Muscle layer of colon (tissue), 2 donors: ENCODE measurements around the gene LSAMP.

Source experiments
- H3K27ac ChIP-seq: one replicate; pipeline ENCODE4 v1.7.0; 2013; ENCODE audit warnings: low read depth, mild to moderate bottlenecking, low read length, moderate library complexity
- H3K27me3 ChIP-seq, 2 donors: one replicate each; pipeline ENCODE4 v1.7.0; 2013; ENCODE audit warnings: low read length in 2 of 2, mild to moderate bottlenecking in 2 of 2; ENCODE audit not compliant: insufficient read depth in 2 of 2, control insufficient read depth in 1 of 2
- H3K36me3 ChIP-seq: one replicate; pipeline ENCODE4 v1.7.0; 2013; ENCODE audit warnings: mild to moderate bottlenecking, low read length; ENCODE audit not compliant: insufficient read depth
- H3K4me1 ChIP-seq: one replicate; pipeline ENCODE4 v1.7.0; 2013; ENCODE audit warnings: mild to moderate bottlenecking, low read length; ENCODE audit not compliant: insufficient read depth
- H3K4me3 ChIP-seq, 2 donors: one replicate each; pipeline ENCODE4 v1.7.0; 2013; ENCODE audit warnings: low read length in 2 of 2, low read depth in 1 of 2, mild to moderate bottlenecking in 1 of 2, moderate library complexity in 1 of 2
- H3K9ac ChIP-seq: one replicate; pipeline ENCODE4 v1.7.0; 2013; ENCODE audit warnings: low read length
- H3K9me3 ChIP-seq: one replicate; pipeline ENCODE4 v1.7.0; 2013; ENCODE audit warnings: mild to moderate bottlenecking, low read length
- donor health status: abdominal sarcoma.
- donor health status: Adenocarcinoma of cecum.

The LSAMP gene

GRCh38 chr3:116449546-116450350, 4.5 kb upstream of the LSAMP start:
- Histone ChIP-seq H3K36me3 (no peaks in the 10 kb centered on the region), H3K9me3 (no peaks in the 10 kb centered on the region), H3K4me3 (no peak overlapping the region), H3K27me3 (no peaks in the 10 kb centered on the region), H3K9ac (no peak overlapping the region), H3K4me1 (peaks cover 8% of the 10 kb centered on the region), H3K27ac (no peak overlapping the region)

GRCh38 chr3:116445990-116446389, 703 bp upstream of the LSAMP start:
- Histone ChIP-seq H3K4me1 (peaks cover 15% of the 10 kb centered on the region), H3K9me3 (no peaks in the 10 kb centered on the region), H3K27ac (no peak overlapping the region), H3K36me3 (no peaks in the 10 kb centered on the region), H3K9ac (no peak overlapping the region), H3K4me3 (no peak overlapping the region), H3K27me3 (no peaks in the 10 kb centered on the region)

GRCh38 chr3:116444819-116445310, 422 bp downstream of the LSAMP start:
- H3K9ac ChIP-seq, result peak overlapping the region; percentile 96
- peak overlapping the region; percentile 57 for H3K27ac ChIP-seq

GRCh38 chr3:116444115-116444747, 1.1 kb downstream of the LSAMP start:
- Histone ChIP-seq H3K4me1 (peaks cover 23% of the 10 kb centered on the region), H3K36me3 (no peaks in the 10 kb centered on the region), H3K27ac (peak overlapping the region; percentile 57), H3K9me3 (no peaks in the 10 kb centered on the region), H3K4me3 (peak overlapping the region; percentile 56 to 97), H3K27me3 (no peaks in the 10 kb centered on the region), H3K9ac (peak overlapping the region; percentile 96)

More at GRCh38 chr3:116444819-116445310, 422 bp downstream of the LSAMP start:
- Histone ChIP-seq H3K9me3 (no peaks in the 10 kb centered on the region), H3K36me3 (no peaks in the 10 kb centered on the region), H3K4me1 (peaks cover 23% of the 10 kb centered on the region), H3K4me3 (peak overlapping the region; percentile 56 to 97), H3K27me3 (no peaks in the 10 kb centered on the region)

- peak overlapping the region; percentile 96 for H3K9ac ChIP-seq
- H3K27ac ChIP-seq, result peak overlapping the region; percentile 29
- no peaks in the 10 kb centered on the region for H3K9me3 ChIP-seq
- no peaks in the 10 kb centered on the region for H3K27me3 ChIP-seq
- peak overlapping the region; percentile 56 to 97 for H3K4me3 ChIP-seq
- peaks cover 23% of the 10 kb centered on the region for H3K4me1 ChIP-seq
- H3K36me3 ChIP-seq, result no peaks in the 10 kb centered on the region
These were observed 2.1 kb downstream of the LSAMP start for GRCh38 chr3:116443191-116443661.

- Histone ChIP-seq H3K4me3 (peak overlapping the region; percentile 56 to 97), H3K27me3 (no peaks in the 10 kb centered on the region), H3K9ac (peak overlapping the region; percentile 37), H3K36me3 (no peaks in the 10 kb centered on the region), H3K4me1 (peaks cover 23% of the 10 kb centered on the region), H3K27ac (peak overlapping the region; percentile 21), H3K9me3 (no peaks in the 10 kb centered on the region)
These were observed 2.8 kb downstream of the LSAMP start for GRCh38 chr3:116442331-116443021.

- Histone ChIP-seq H3K9me3 (no peaks in the 10 kb centered on the region), H3K9ac (no peak overlapping the region), H3K36me3 (no peaks in the 10 kb centered on the region), H3K27me3 (no peaks in the 10 kb centered on the region), H3K4me1 (peaks cover 26% of the 10 kb centered on the region), H3K27ac (no peak overlapping the region), H3K4me3 (no peak overlapping the region)
These were observed 3.6 kb downstream of the LSAMP start for GRCh38 chr3:116441652-116442051.

GRCh38 chr3:116440196-116440595, 5.1 kb downstream of the LSAMP start:
- Histone ChIP-seq H3K27me3 (no peaks in the 10 kb centered on the region), H3K4me1 (peaks cover 18% of the 10 kb centered on the region), H3K27ac (no peak overlapping the region), H3K4me3 (no peak overlapping the region), H3K9me3 (no peaks in the 10 kb centered on the region), H3K9ac (no peak overlapping the region), H3K36me3 (no peaks in the 10 kb centered on the region)

- H3K4me1 ChIP-seq, result peaks cover 7% of the 10 kb centered on the region
- no peak overlapping the region for H3K27ac ChIP-seq
- no peaks in the 10 kb centered on the region for H3K36me3 ChIP-seq
- no peaks in the 10 kb centered on the region for H3K9me3 ChIP-seq
- H3K27me3 ChIP-seq, result no peaks in the 10 kb centered on the region
- H3K4me3 ChIP-seq, result no peak overlapping the region
- no peak overlapping the region for H3K9ac ChIP-seq
These were observed 11.7 kb downstream of the LSAMP start for GRCh38 chr3:116433552-116433951.

- no peaks in the 10 kb centered on the region for H3K36me3 ChIP-seq
- no peaks in the 10 kb centered on the region for H3K27me3 ChIP-seq
- H3K9ac ChIP-seq, result no peak overlapping the region
- H3K9me3 ChIP-seq, result no peaks in the 10 kb centered on the region
- H3K4me3 ChIP-seq, result no peak overlapping the region
- no peak overlapping the region for H3K27ac ChIP-seq
- peaks cover 7% of the 10 kb centered on the region for H3K4me1 ChIP-seq
These were observed 12.5 kb downstream of the LSAMP start for GRCh38 chr3:116432795-116433194.
